Loucy (cell line): ENCODE results near the gene DNAAF8.

Experiments used
- H2AFZ ChIP-seq: fragments of 200-600 bp; sonication (generic); 2 replicates; pipeline ENCODE4 v1.6.0; 2016; ENCODE audit warnings: antibody characterized with exemption, mild to moderate bottlenecking, low read length, moderate library complexity
- H3F3A ChIP-seq: fragments of 200-600 bp; 2 replicates; pipeline ENCODE4 v1.6.0; 2016; ENCODE audit warnings: antibody characterized with exemption, low read depth, mild to moderate bottlenecking
- H3K27me3 ChIP-seq: fragments of 200-600 bp; sonication (generic); 2 replicates; pipeline ENCODE4 v1.6.1; 2014; ENCODE audit warnings: low read length, mild to moderate bottlenecking; ENCODE audit not compliant: insufficient read depth, poor library complexity, severe bottlenecking
- H3K36me3 ChIP-seq: fragments of 200-600 bp; sonication (generic); 2 replicates; pipeline ENCODE4 v1.6.1; 2016; ENCODE audit warnings: low read length; ENCODE audit not compliant: insufficient read depth
- H3K4me1 ChIP-seq: fragments of 200-600 bp; sonication (generic); 2 replicates; pipeline ENCODE4 v1.5.1; 2014; ENCODE audit warnings: low read length, mild to moderate bottlenecking; ENCODE audit not compliant: insufficient read depth, poor library complexity, severe bottlenecking
- H3K4me2 ChIP-seq: fragments of 200-600 bp; sonication (generic); 2 replicates; pipeline ENCODE4 v1.6.0; 2014; ENCODE audit warnings: antibody characterized with exemption, low read length, low read depth, mild to moderate bottlenecking; ENCODE audit not compliant: poor library complexity, severe bottlenecking
- H3K4me3 ChIP-seq: fragments of 200-600 bp; sonication (generic); 2 replicates; pipeline ENCODE4 v1.5.1; 2014; ENCODE audit warnings: low read length, mild to moderate bottlenecking, mixed read lengths; ENCODE audit not compliant: poor library complexity, severe bottlenecking
- H3K79me2 ChIP-seq: fragments of 200-600 bp; sonication (generic); 2 replicates; pipeline ENCODE4 v1.6.1; 2014; ENCODE audit warnings: low read length; ENCODE audit not compliant: insufficient read depth
- H3K9ac ChIP-seq: fragments of 200-600 bp; sonication (generic); 2 replicates; pipeline ENCODE4 v1.6.0; 2014; ENCODE audit warnings: mild to moderate bottlenecking, low read depth, low read length, moderate library complexity; ENCODE audit not compliant: poor library complexity, severe bottlenecking
- H3K9me2 ChIP-seq: fragments of 200-600 bp; sonication (generic); replicated peaks from 2 replicates; pipeline ENCODE4 v1.6.1; 2016; ENCODE audit warnings: low read depth, low read length, mixed read lengths
- H3K9me3 ChIP-seq: fragments of 200-600 bp; sonication (generic); 2 replicates; pipeline ENCODE4 v1.6.1; 2014; ENCODE audit warnings: mild to moderate bottlenecking, antibody characterized with exemption, low read length, low read depth; ENCODE audit not compliant: insufficient read depth
- H4K20me1 ChIP-seq: fragments of 200-600 bp; sonication (generic); 2 replicates; pipeline ENCODE4 v1.6.0; 2014; ENCODE audit warnings: antibody characterized with exemption, low read length, mild to moderate bottlenecking; ENCODE audit not compliant: insufficient read depth, poor library complexity, severe bottlenecking
- EZH2phosphoT487 ChIP-seq: fragments of 200-600 bp; IDR thresholded peaks from 2 replicates; pipeline ENCODE4 v1.6.1; 2018; ENCODE audit warnings: antibody characterized with exemption, mild to moderate bottlenecking, moderate library complexity, borderline replicate concordance
- TF ChIP-seq, protein P1 (sequence below): fragments of 200-600 bp; sonication (generic); conservative IDR thresholded peaks from 2 replicates; pipeline ENCODE4 v1.5.1; 2014; ENCODE audit warnings: mild to moderate bottlenecking, antibody characterized with exemption, low read length

Gene DNAAF8

DNA sequence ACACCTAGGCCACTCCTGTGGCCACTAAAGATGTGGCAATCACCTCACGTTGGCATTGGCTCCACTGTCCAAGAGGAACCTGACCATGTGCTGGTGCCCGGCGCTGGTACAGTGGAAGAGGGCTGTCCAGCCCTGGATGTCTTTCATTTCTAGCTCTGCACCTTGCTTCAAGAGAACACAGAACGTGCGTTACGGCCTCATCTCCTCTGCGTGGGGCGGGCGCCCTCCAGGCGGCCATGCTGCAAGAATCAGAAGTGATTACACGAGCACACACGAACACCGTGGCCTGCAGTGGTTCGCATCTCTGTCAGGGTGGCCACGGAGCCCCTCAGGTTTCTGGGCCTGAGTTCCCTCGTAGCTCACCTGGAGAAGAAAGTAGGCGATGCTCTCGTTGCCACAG is 7.7 kb upstream of the DNAAF8 start:
- Histone ChIP-seq H3K4me3 (no peak overlapping the region), H4K20me1 (no peaks in the 10 kb centered on the region), H3K9me2 (no peaks in the 10 kb centered on the region), H3K27me3 (no peaks in the 10 kb centered on the region), H3K4me1 (no peaks in the 10 kb centered on the region), H3K9me3 (no peaks in the 10 kb centered on the region), H3K4me2 (no peak overlapping the region), H3K9ac (no peak overlapping the region), H2AFZ (no peak overlapping the region), H3F3A (no peaks in the 10 kb centered on the region), H3K79me2 (no peaks in the 10 kb centered on the region), H3K36me3 (no peaks in the 10 kb centered on the region)
- TF ChIP-seq, protein P1, sequence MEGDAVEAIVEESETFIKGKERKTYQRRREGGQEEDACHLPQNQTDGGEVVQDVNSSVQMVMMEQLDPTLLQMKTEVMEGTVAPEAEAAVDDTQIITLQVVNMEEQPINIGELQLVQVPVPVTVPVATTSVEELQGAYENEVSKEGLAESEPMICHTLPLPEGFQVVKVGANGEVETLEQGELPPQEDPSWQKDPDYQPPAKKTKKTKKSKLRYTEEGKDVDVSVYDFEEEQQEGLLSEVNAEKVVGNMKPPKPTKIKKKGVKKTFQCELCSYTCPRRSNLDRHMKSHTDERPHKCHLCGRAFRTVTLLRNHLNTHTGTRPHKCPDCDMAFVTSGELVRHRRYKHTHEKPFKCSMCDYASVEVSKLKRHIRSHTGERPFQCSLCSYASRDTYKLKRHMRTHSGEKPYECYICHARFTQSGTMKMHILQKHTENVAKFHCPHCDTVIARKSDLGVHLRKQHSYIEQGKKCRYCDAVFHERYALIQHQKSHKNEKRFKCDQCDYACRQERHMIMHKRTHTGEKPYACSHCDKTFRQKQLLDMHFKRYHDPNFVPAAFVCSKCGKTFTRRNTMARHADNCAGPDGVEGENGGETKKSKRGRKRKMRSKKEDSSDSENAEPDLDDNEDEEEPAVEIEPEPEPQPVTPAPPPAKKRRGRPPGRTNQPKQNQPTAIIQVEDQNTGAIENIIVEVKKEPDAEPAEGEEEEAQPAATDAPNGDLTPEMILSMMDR: no peak

DNA sequence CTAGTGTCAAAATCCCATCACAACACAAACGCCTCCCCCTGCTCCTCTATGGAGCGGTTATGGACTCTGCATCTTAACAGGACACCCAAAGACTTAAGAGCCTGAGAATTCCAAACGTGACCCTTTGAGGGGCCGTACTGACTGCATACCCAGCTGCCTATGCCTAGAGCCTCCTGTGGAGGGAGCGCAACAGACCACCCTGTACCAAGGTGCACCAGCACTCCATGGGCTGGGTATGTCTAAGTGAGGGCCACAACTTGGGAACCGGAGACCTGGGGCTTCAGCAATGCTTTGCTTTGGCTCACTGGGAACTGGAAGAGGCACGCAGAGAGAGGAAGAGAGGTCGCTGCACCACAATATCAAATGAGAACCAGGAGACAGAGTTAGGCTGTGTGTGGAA is 5.7 kb upstream of the DNAAF8 start:
- H3K4me1 ChIP-seq: no peaks in the 10 kb centered on the region

DNA sequence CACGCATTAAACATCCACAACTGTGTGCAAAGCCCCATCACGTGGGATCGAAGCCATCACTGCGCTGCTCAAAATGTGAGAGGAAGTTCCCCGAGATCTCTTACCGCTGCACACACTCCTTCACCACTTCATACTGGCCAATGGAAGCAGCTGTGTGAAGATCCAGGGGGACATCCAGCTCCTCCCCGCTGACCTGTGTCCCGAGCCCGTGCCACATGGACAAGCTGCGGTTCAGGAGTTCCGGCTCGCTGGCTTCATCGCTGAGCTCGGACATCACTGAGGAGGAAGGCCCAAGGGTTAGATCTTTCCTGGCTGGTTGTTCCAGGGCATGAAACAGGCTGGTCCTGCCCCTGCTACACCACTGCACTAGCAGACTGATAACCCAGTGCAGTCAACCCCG is 4.5 kb upstream of the DNAAF8 start:
- no peaks in the 10 kb centered on the region for H3K9me3 ChIP-seq
- H3K36me3 ChIP-seq: no peaks in the 10 kb centered on the region

More for the DNA sequence above, 5.7 kb upstream of the DNAAF8 start:
- Histone ChIP-seq H3K9me2 (no peaks in the 10 kb centered on the region), H3K36me3 (no peaks in the 10 kb centered on the region), H3K4me2 (no peak overlapping the region), H3K9me3 (no peaks in the 10 kb centered on the region), H3K79me2 (no peaks in the 10 kb centered on the region), H3K27me3 (no peaks in the 10 kb centered on the region), H3K4me3 (no peak overlapping the region), H3F3A (no peaks in the 10 kb centered on the region), H2AFZ (no peak overlapping the region), H3K9ac (no peak overlapping the region), H4K20me1 (no peaks in the 10 kb centered on the region)
- TF ChIP-seq, protein P1: no peak
- no peak for TF ChIP-seq EZH2phosphoT487

More for the DNA sequence above, 4.5 kb upstream of the DNAAF8 start:
- Histone ChIP-seq H3K4me2 (no peak overlapping the region), H3F3A (no peaks in the 10 kb centered on the region), H3K4me3 (no peak overlapping the region), H3K79me2 (no peaks in the 10 kb centered on the region), H2AFZ (no peak overlapping the region), H4K20me1 (no peaks in the 10 kb centered on the region), H3K4me1 (peaks cover under 1% of the 10 kb centered on the region), H3K27me3 (no peaks in the 10 kb centered on the region), H3K9ac (no peak overlapping the region), H3K9me2 (no peaks in the 10 kb centered on the region)
- no peak for TF ChIP-seq EZH2phosphoT487
- TF ChIP-seq, protein P1: no peak
